GM08714 (cell line): ENCODE data around the gene PSEN1.
A peak's percentile ranks its signal among the peaks of the same experiment; 100 is the strongest.

Experiments used
- H3K4me3 ChIP-seq: fragments of 200-500 bp; sonication (Bioruptor generic); 2 replicates; pipeline ENCODE4 v1.5.1; 2014; ENCODE audit warnings: mild to moderate bottlenecking, low read length, inconsistent platforms
- ZNF274 ChIP-seq: IDR thresholded peaks from 2 replicates; pipeline ENCODE4 v1.6.1; 2012; ENCODE audit warnings: mild to moderate bottlenecking, low read depth, low read length

The PSEN1 gene

GRCh38 chr14:73245480-73246325 is 109.4 kb downstream of the PSEN1 start:
- no peak for TF ChIP-seq ZNF274

DNA sequence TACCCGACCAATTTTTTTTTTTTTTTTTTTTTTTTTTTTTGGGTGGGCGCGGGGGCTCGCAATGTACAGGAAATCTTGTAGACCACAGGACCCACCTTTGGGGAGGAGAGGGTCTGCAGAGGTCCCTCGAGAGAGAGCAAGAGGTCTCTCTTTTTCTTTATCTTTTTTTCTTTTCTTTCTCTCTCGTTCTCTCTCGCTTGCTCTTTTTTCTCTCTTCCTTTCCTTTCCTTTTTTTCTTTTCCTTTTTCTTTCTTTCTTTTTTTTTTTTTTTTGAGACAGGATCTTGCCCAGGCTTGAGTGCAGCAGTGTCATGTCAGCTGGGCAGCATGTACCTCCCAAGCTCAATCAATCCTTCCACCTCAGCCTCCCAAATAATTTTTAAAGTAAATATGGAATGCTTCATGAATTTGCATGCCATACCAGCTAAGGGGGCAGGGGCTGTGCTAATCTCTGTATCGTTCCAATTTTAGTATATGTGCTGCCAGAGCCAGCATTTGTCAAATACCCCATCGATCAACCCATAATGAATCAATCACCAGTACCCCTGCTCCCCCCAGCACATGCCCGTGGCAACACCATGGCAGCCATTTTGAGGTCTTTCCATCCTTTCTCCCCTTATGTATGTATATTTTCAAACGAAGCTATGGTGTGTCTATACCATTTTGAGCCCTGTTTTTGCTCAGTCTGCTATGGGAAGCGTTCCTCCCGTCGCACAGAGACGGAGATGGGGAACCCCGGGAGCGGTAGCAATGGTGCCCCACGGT is 110.3 kb downstream of the PSEN1 start:
- no peak for TF ChIP-seq ZNF274
- H3K4me3 ChIP-seq, result peak overlapping the region; percentile 64

More at GRCh38 chr14:73245480-73246325, 109.4 kb downstream of the PSEN1 start:
- H3K4me3 ChIP-seq, result peak overlapping the region; percentile 64

DNA sequence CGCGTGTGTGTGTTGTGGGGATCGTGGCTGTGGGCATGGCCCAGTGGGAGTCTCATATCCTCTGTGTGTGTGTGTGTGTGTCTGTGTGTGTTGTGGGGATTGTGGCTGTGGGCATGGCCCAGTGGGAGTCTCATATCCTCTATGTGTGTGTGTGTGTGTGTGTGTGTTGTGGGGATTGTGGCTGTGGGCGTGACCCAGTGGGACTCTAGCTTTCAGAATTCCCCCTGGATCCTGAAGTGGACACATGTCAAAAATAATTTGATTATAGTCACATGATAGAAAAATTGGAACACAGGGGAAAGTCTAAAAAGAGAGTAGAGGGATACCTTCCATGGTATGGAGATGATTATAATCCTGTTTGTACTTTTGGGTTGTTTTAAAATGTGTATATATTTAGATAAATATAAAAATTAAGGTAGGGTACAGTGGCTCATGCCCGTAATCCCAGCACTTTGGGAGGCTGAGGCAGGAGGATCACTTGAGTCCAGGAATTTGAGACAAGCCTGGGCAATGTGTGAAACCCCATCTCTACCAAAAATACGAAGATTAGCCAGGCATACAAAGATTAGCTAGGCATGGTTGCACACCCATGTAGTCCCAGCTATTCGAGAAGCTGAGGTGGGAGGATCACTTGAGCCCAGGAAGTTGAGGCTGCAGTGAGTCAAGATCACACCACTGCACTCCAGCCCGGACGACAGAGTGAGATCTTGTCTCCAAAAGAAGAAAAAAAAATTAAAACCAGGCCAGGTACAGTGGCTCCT is 112.0 kb downstream of the PSEN1 start:
- H3K4me3 ChIP-seq, result peak overlapping the region; percentile 13; the same call in 1 of the 2 replicates

GRCh38 chr14:73249108-73249507 is 112.8 kb downstream of the PSEN1 start:
- H3K4me3 ChIP-seq, result no peak overlapping the region; the same call in 1 of the 2 replicates
- no peak for TF ChIP-seq ZNF274

More for the DNA sequence above, 112.0 kb downstream of the PSEN1 start:
- no peak for TF ChIP-seq ZNF274

DNA sequence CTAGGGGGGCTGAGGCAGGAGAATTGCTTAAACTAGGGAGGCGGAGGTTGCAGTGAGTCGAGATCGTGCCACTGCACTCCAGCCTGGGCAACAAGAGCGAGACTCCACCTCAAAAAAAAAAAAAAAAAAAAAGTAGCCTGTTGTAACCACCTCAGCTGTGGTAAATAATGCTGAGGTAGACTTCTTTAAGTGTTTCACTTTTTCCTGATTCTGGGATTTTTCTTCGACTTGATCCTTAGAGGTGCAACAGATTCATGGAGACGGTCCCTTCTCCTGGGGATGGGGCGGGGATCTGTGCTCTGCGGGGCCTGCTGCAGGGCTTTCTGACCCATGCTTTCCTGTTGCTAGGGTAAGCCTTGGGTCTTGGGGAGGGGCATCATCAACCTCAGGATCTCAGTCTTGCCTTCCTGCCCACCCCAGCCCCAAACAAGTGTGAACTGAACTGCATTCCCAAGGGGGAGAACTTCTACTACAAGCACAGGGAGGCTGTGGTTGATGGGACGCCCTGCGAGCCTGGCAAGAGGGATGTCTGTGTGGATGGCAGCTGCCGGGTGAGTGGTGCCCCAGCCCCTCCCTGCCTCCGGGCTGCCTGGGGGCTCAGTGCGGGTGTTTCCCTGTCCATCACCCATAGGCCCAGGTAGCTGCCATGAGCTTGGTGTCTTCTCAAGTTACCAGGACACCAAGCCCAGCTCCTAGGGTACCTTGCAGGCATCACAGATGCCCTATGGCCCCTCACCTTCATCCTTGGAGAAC is 113.4 kb downstream of the PSEN1 start:
- no peak for TF ChIP-seq ZNF274
- no peak overlapping the region for H3K4me3 ChIP-seq

DNA sequence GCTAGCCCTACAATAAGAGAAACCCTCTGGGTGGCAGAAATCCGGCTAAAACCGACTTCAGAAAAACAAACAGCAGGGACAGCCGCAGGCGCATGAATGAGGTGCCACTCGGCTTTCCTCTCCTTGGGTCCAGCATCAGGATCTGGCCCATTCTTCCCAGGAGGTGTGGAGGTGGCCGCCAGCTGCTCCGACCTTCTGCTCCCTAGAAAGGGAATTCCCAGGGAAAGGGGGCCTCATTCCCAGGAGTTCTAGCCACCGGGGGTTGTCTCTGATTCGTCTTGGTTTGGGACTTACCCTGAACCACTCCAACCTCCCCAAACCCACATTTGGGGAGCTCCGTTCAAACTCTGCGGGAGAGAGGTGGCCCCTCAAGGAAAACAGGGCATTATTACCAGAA is 114.0 kb downstream of the PSEN1 start:
- no peak for TF ChIP-seq ZNF274
- H3K4me3 ChIP-seq, result no peak overlapping the region

- no peak for TF ChIP-seq ZNF274
- no peak overlapping the region for H3K4me3 ChIP-seq
Measured at GRCh38 chr14:73250781-73251500, 114.6 kb downstream of the PSEN1 start.

- TF ChIP-seq ZNF274, result no peak
Measured at GRCh38 chr14:73251516-73252215, 115.4 kb downstream of the PSEN1 start.

DNA sequence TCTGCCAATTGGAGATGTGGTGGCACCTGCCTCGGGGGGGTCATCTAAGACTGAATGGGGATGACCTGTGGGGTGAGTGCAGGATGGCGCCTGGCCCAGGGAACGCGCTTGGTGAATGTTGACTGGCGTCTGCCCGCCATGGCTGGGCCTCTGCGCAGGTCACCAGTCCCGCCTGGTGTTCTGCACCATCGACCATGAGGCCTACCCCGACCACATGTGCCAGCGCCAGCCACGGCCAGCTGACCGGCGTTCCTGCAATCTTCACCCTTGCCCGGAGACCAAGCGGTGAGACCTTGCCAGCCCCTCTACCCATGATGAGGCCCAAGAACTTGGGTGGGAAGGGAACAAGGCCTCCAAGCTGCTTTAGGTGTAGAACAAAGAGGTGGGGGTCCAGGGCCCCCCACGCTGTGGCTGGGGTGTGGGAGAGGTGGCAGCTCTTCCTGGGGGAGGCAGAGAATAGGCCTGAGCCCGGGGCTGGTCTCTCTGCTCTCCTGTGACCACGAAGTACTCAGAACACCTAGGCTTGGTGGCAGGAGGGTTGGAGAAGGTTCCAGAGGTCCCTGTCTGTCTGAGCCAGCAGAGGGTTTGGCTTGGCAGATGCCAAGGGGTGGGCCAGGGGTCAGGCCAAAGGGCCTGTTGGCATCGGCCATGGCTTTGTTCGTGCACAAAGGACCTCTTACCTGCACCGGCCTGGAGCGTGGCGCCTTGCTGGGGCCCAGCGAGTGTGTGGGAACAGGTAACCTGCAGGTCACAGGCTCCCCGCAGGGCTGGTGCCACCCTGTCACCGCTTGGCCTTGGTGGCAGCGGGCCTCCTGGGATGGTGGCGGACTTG is 116.4 kb downstream of the PSEN1 start:
- no peak for TF ChIP-seq ZNF274
- no peak overlapping the region for H3K4me3 ChIP-seq

More at GRCh38 chr14:73251516-73252215, 115.4 kb downstream of the PSEN1 start:
- H3K4me3 ChIP-seq, result no peak overlapping the region

DNA sequence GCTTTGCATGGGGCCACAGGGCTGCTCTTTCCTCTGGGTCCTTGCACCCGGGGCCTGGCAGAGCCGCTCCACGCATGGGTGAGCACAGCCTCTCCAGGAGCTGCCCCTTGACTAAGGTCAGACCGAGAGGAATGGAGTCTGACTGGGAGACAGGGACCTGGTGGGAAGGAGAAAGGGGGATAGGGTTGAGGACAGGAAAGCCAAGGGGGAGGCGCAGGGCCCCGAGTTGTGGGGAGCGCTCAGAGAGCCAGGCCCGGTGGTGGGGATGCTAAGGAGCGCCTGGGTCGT is 117.0 kb downstream of the PSEN1 start:
- no peak for TF ChIP-seq ZNF274
- H3K4me3 ChIP-seq, result no peak overlapping the region

DNA sequence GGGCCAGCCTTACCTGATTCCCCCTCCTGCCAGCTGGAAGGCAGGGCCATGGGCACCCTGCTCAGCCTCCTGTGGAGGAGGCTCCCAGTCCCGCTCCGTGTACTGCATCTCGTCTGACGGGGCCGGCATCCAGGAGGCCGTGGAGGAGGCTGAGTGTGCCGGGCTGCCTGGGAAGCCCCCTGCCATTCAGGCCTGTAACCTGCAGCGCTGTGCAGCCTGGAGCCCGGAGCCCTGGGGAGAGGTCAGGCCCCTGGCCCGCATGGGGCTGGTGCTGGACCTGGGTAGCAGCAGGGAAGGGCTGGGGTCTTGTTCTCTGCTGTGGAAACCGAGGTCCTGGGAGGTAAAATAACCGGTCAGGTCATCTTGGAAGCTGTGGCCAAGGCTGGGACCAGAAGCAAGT is 117.4 kb downstream of the PSEN1 start:
- no peak overlapping the region for H3K4me3 ChIP-seq
- no peak for TF ChIP-seq ZNF274
